ENCODE measurements around the gene HIVEP3.

The HIVEP3 gene

GRCh38 chr1:41500781-41501518 is 417.8 kb downstream of the HIVEP3 start:
- Histone ChIP-seq H3K4me1 (ENCODE audit: insufficient read depth, insufficient read length) (peaks cover 42% of the 10 kb centered on the region), H3K9ac (ENCODE audit: insufficient read length, low read depth) (no peak overlapping the region), H3K36me3 (ENCODE audit: insufficient read depth, insufficient read length, low read length) (no peaks in the 10 kb centered on the region), H3K4me3 (ENCODE audit: insufficient read length, low read depth) (no peak overlapping the region), H3K9me3 (ENCODE audit: insufficient read depth, low read length) (no peaks in the 10 kb centered on the region), H3K27me3 (ENCODE audit: insufficient read depth, insufficient read length) (no peaks in the 10 kb centered on the region)
- no peak for DNase-seq (ENCODE audit: low read depth, low spot score)
- no peak for TF ChIP-seq SUZ12 (IDR thresholded peaks at IDR 0.05; ENCODE audit: extremely low read depth, insufficient read depth, insufficient read length)
- TF ChIP-seq ZNF274 (IDR thresholded peaks at IDR 0.05; ENCODE audit: low read depth, low read length), result no peak
- no peak for TF ChIP-seq YY1 (IDR thresholded peaks at IDR 0.05; ENCODE audit: insufficient read depth, insufficient read length)

GRCh38 chr1:41500378-41500777 is 418.3 kb downstream of the HIVEP3 start:
- peaks cover 47% of the 10 kb centered on the region for H3K4me1 ChIP-seq (ENCODE audit: insufficient read depth, insufficient read length)
- no peak overlapping the region for H3K9ac ChIP-seq (ENCODE audit: insufficient read length, low read depth)

GRCh38 chr1:41499591-41499990 is 419.1 kb downstream of the HIVEP3 start:
- Histone ChIP-seq H3K9me3 (ENCODE audit: insufficient read depth, low read length) (no peaks in the 10 kb centered on the region), H3K27me3 (ENCODE audit: insufficient read depth, insufficient read length) (no peaks in the 10 kb centered on the region), H3K36me3 (ENCODE audit: insufficient read depth, insufficient read length, low read length) (no peaks in the 10 kb centered on the region), H3K4me3 (ENCODE audit: insufficient read length, low read depth) (no peak overlapping the region), H3K4me1 (ENCODE audit: insufficient read depth, insufficient read length) (peaks cover 54% of the 10 kb centered on the region), H3K9ac (ENCODE audit: insufficient read length, low read depth) (no peak overlapping the region)
- DNase-seq (ENCODE audit: low read depth, low spot score), result no peak
- no peak for TF ChIP-seq SUZ12 (IDR thresholded peaks at IDR 0.05; ENCODE audit: extremely low read depth, insufficient read depth, insufficient read length)
- TF ChIP-seq YY1 (IDR thresholded peaks at IDR 0.05; ENCODE audit: insufficient read depth, insufficient read length), result no peak

More at GRCh38 chr1:41500378-41500777, 418.3 kb downstream of the HIVEP3 start:
- no peaks in the 10 kb centered on the region for H3K36me3 ChIP-seq (ENCODE audit: insufficient read depth, insufficient read length, low read length)
- H3K4me3 ChIP-seq (ENCODE audit: insufficient read length, low read depth), result no peak overlapping the region
- no peaks in the 10 kb centered on the region for H3K9me3 ChIP-seq (ENCODE audit: insufficient read depth, low read length)
- H3K27me3 ChIP-seq (ENCODE audit: insufficient read depth, insufficient read length), result no peaks in the 10 kb centered on the region
- no peak for DNase-seq (ENCODE audit: low read depth, low spot score)
- TF ChIP-seq SUZ12 (IDR thresholded peaks at IDR 0.05; ENCODE audit: extremely low read depth, insufficient read depth, insufficient read length) (no peak), ZNF274 (IDR thresholded peaks at IDR 0.05; ENCODE audit: low read depth, low read length) (no peak), YY1 (IDR thresholded peaks at IDR 0.05; ENCODE audit: insufficient read depth, insufficient read length) (no peak)

GRCh38 chr1:41498804-41499203 is 419.9 kb downstream of the HIVEP3 start:
- no peak for TF ChIP-seq SUZ12 (IDR thresholded peaks at IDR 0.05; ENCODE audit: extremely low read depth, insufficient read depth, insufficient read length)
- no peak for TF ChIP-seq YY1 (IDR thresholded peaks at IDR 0.05; ENCODE audit: insufficient read depth, insufficient read length)
- TF ChIP-seq ZNF274 (IDR thresholded peaks at IDR 0.05; ENCODE audit: low read depth, low read length), result no peak
- H3K36me3 ChIP-seq (ENCODE audit: insufficient read depth, insufficient read length, low read length), result no peaks in the 10 kb centered on the region
- H3K4me1 ChIP-seq (ENCODE audit: insufficient read depth, insufficient read length), result peaks cover 51% of the 10 kb centered on the region
- no peak for DNase-seq (ENCODE audit: low read depth, low spot score)
- H3K4me3 ChIP-seq (ENCODE audit: insufficient read length, low read depth), result no peak overlapping the region
- H3K9me3 ChIP-seq (ENCODE audit: insufficient read depth, low read length), result no peaks in the 10 kb centered on the region
- no peak overlapping the region for H3K9ac ChIP-seq (ENCODE audit: insufficient read length, low read depth)
- no peaks in the 10 kb centered on the region for H3K27me3 ChIP-seq (ENCODE audit: insufficient read depth, insufficient read length)

GRCh38 chr1:41498391-41498790 is 420.3 kb downstream of the HIVEP3 start:
- Histone ChIP-seq H3K4me3 (ENCODE audit: insufficient read length, low read depth) (no peak overlapping the region), H3K4me1 (ENCODE audit: insufficient read depth, insufficient read length) (peaks cover 48% of the 10 kb centered on the region), H3K27me3 (ENCODE audit: insufficient read depth, insufficient read length) (no peaks in the 10 kb centered on the region), H3K36me3 (ENCODE audit: insufficient read depth, insufficient read length, low read length) (no peaks in the 10 kb centered on the region), H3K9ac (ENCODE audit: insufficient read length, low read depth) (no peak overlapping the region), H3K9me3 (ENCODE audit: insufficient read depth, low read length) (no peaks in the 10 kb centered on the region)
- DNase-seq (ENCODE audit: low read depth, low spot score), result no peak
- TF ChIP-seq YY1 (IDR thresholded peaks at IDR 0.05; ENCODE audit: insufficient read depth, insufficient read length) (no peak), ZNF274 (IDR thresholded peaks at IDR 0.05; ENCODE audit: low read depth, low read length) (no peak), SUZ12 (IDR thresholded peaks at IDR 0.05; ENCODE audit: extremely low read depth, insufficient read depth, insufficient read length) (no peak)

- Histone ChIP-seq H3K27me3 (ENCODE audit: insufficient read depth, insufficient read length) (no peaks in the 10 kb centered on the region), H3K36me3 (ENCODE audit: insufficient read depth, insufficient read length, low read length) (peaks cover 4% of the 10 kb centered on the region), H3K4me3 (ENCODE audit: insufficient read length, low read depth) (no peak overlapping the region), H3K9ac (ENCODE audit: insufficient read length, low read depth) (peak overlapping the region; percentile 66), H3K9me3 (ENCODE audit: insufficient read depth, low read length) (no peaks in the 10 kb centered on the region), H3K4me1 (ENCODE audit: insufficient read depth, insufficient read length) (peaks cover 47% of the 10 kb centered on the region)
- DNase-seq (ENCODE audit: low read depth, low spot score), result no peak
- TF ChIP-seq SUZ12 (IDR thresholded peaks at IDR 0.05; ENCODE audit: extremely low read depth, insufficient read depth, insufficient read length) (no peak), YY1 (IDR thresholded peaks at IDR 0.05; ENCODE audit: insufficient read depth, insufficient read length) (no peak), ZNF274 (IDR thresholded peaks at IDR 0.05; ENCODE audit: low read depth, low read length) (no peak)
Observed at GRCh38 chr1:41497461-41498030, 421.2 kb downstream of the HIVEP3 start.

GRCh38 chr1:41497056-41497440 is 421.7 kb downstream of the HIVEP3 start:
- H3K4me1 ChIP-seq (ENCODE audit: insufficient read depth, insufficient read length), result peaks cover 47% of the 10 kb centered on the region

More at GRCh38 chr1:41497056-41497440, 421.7 kb downstream of the HIVEP3 start:
- Histone ChIP-seq H3K36me3 (ENCODE audit: insufficient read depth, insufficient read length, low read length) (peaks cover 9% of the 10 kb centered on the region), H3K9me3 (ENCODE audit: insufficient read depth, low read length) (no peaks in the 10 kb centered on the region), H3K4me3 (ENCODE audit: insufficient read length, low read depth) (no peak overlapping the region), H3K9ac (ENCODE audit: insufficient read length, low read depth) (peak overlapping the region; percentile 66), H3K27me3 (ENCODE audit: insufficient read depth, insufficient read length) (no peaks in the 10 kb centered on the region)
- no peak for TF ChIP-seq SUZ12 (IDR thresholded peaks at IDR 0.05; ENCODE audit: extremely low read depth, insufficient read depth, insufficient read length)
- TF ChIP-seq ZNF274 (IDR thresholded peaks at IDR 0.05; ENCODE audit: low read depth, low read length), result no peak
- TF ChIP-seq YY1 (IDR thresholded peaks at IDR 0.05; ENCODE audit: insufficient read depth, insufficient read length), result no peak
- no peak for DNase-seq (ENCODE audit: low read depth, low spot score)
